NCI-H2107 treated with DMSO at 0.1 percent for 48 hours (cell line): Measurements from ENCODE around the gene FGD2.
A peak's percentile ranks its signal among the peaks of the same experiment; 100 is the strongest.
"Not testable (repeated sequence)": the region's sequence is repeated elsewhere in the genome, so short reads cannot be mapped to it uniquely, and the experiment has no call there.

Experiments used
- DNase-seq: peaks from one replicate; lab custom pipeline; 2025; ENCODE audit not compliant: unreplicated experiment; lab: John Stamatoyannopoulos, UW

The FGD2 gene

DNA sequence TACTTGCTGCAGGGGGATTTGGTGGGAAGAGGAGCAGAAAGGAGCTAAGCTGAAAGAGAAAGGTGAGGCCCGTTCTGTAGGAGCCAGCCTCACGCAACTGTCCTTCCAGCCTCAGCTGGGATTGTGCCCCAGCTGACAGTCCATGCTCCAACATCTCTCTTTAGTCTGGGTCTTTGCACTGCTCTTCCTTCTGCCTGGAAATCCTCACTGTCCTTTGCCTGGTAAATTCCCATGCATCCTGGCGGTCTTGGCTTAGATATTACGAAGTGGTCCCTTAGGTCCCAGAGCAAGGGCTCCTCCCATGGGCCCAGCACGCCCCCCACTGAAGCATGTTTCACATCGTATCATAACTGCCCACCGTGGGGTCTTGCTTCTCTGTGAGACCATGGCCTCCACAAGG, 52.2 kb downstream of the FGD2 start:
- DNase-seq: no peak

DNA sequence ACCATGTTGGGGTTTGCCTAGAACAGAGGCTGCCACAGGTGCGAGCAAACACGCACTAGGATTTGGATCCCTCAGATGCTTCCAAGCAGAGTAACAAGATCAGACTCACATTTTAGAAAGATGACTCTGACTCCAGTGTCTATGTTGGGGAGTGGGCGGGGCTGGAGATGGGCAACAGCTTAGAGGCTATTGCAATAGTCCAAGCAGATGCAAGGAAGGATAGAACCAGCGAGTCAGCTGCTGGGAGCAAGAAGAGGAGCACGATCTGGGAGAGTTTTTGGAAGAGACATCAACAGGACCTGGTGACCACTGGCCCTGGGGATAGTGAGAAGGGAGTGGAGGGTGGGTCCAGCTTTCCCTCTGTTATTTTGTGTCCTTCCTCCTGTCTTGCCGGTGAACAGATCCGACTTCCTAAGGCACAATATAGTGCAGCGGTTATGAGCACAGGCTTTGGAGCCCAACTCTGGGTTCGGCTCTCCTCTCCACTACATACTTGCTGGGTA, 52.7 kb downstream of the FGD2 start:
- DNase-seq: no peak

DNA sequence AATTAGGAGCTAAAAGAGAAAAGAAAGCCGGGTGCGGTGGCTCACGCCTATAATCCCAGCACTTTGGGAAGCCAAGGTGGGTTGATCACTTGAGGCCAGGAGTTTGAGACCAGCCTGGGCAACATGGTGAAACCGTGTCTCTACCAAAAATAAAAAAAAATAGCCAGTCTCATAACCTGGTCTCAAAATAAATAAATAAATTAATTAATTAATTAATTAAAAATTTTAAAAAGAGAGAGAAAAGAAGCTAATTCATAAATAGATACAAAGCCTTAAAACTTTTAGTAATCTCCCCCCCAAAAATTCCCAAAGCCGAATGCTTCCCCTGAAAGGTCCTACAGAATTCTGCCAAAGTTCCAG, 53.5 kb downstream of the FGD2 start:
- DNase-seq: not testable (repeated sequence)

DNA sequence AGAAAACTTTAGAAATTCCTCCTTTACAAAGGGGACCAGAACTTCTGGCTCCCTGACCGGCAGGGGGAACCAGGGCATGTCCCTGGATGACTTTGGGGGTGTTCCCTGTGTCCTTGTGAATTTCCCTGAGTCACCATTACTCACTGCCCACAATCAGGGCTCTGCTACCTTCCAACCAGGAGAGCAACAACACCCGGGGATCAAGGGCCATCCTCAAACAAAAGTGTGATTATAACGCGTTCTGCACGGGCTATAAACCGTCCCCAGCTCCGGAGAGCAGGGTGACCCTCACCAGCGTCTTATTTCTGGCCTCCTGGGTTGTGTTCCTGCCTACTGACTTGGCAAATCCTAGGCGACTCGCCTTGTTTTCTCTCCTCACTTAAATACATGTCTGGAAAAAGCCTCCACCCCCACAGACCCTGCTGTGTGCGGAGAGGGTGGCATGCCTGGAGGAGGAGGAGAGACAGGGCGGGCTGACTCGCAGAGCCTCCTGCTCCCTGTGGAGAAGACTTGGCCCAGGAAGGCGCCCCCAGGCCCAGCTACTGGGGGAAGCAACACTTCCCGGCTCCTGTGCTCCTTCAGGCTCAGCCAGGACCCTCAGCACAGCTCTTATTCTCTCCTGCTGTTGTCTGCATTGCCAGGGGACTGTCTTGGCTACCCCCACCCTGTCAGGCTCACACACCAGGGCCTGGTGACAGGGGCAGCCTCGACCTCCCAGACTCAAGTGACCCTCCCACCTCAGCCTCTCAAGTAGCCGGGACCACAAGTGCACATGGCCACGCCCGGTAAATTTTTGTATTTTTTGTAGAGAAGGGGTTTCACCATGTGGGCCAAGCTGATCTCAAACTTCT, 54.1 kb downstream of the FGD2 start:
- peak; percentile 22 for DNase-seq

DNA sequence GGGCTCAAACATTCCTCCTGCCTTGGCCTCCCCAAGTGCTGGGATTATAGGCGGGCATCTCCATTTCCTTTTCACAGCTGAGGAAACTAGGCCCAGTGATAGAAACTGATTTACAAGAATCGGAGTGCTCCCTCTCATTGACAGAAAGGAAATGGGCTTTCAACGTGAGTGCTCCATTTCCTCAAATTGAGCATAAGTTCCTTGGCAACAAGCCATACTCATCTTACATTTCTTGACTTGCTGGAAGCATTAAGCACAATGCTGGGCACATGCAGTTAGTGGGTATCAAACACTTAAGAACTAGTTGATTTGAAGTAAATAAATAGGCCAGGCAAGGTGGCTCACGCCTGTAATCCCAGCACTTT, 54.7 kb downstream of the FGD2 start:
- DNase-seq: no peak

DNA sequence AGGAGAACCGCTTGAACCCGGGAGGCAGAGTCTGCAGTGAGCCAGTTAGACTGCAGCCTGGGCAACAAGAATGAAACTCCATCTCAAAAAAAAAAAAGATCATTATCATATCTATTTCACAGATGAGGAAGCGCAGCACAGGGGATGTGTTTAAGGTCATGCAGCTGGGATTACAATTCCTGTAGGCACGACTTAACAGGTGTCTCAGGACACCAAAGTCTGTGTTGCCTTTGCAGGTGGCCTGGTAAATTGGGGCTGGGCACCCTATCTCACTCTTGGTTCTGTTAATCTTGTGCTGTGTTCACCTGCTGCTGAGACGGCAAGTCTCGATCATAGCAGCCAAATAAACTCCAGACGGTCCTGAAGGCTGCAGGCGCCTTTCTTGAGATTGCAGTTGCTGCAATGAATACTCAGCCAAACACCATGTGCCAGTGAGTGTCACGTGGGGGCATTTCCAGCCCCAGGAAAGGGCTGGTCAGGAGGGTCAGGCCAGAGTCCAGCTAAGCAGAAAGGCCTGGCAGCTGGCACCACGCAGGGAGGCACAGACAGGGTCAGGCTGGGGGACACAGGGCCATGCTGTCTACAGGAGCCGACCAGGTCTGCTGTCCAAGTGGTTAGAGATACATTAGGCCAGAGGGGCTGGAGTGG, 55.8 kb downstream of the FGD2 start:
- DNase-seq: no peak

DNA sequence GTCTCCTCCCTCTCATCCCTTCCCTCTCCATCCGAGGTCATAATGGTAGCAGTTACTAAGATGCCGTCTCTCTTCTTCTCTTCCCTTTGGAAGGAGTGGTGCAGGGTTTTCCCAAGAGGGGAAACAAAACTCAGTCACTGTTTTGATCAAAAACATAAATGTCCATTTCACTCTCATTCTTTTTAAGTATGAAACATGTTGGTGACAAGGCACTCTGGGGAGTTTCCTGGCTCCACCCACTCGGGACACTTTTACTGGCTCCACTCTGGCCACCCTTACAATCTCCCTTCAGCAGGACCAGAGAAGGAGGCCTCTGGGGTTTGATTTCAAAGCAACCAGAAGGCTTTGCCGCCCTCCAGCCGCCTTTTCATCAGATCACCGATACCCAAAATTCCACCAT, 57.0 kb downstream of the FGD2 start:
- DNase-seq: no peak

DNA sequence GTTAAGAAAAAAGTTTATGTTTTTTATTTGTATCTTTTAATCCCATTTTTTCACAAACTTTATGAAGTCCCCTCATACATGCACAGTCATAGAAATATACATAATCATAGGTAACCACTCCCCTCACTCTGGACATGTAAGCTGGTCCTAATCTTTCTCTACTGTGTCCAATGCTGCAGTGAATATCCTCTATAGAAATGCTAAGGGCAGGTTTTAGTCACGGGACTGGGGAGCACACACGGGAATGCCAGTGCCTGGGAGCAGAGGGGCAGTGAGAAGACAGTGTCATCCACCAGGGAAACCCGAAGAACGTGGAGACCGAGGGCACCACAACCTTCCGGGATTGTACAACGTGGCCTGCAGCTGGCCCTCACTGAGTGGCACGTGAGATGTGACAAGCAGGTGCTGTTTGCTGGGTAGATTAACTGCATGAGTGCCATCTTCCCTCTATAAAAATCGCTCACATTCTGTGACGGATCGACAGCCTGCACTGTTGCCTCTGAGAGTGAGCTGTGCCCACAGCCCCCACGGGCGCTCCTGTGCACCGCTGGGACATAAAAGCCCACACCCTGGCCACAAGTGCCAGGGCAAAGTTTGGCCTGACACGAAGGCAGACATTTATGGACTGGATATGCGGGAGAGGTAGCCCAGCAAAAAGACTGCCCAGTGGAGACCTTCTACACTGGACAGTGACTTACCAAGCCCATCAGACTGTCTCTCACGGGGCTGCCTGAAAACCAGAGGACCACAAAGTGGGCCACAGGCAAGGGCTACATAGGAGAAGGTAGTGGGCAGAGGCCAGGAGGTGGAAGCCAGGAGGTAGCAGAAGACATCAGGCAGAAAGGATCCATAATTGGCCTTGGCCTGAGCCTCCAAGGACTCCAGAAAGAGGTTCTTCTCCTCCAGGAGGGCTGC, 63.2 kb downstream of the FGD2 start:
- peak; percentile 23 for DNase-seq

DNA sequence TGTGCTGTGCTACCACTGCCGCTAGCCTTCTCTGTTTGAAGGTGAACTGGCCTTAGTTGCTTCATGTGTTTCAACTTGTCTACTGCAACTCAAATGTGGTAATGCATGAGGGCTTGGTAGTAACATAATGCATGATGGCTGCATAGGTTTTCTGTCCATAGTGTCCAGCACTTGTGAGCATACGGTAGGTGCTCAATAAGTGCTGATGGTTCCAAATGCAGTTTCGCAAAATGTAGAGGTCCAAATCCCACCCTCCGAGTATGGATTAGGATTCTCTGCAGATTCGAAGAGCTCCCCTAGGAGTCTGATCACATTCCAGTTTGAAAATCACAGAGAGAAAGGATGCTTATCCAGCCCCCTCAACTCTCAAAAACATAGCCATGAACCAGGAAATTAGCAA, 64.2 kb downstream of the FGD2 start:
- DNase-seq: no peak

DNA sequence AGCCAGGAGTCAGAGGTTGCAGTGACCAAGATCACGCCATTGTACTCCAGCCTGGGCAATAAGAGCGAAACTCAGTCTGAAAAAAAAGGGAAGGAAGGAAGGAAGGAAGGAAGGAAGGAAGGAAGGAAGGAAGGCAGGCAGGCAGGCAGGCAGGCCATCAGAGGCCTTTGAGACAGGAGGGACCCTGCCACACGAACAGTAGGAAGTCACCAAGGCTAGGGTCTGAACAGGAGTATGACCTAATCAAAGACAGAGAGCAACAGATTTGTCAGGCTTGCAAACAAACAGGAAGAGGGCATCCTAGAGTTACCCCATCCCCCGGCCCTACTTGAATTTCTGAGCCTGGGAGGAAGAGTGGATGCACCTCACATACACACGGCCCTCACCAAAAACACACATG, 67.1 kb downstream of the FGD2 start:
- no peak for DNase-seq

DNA sequence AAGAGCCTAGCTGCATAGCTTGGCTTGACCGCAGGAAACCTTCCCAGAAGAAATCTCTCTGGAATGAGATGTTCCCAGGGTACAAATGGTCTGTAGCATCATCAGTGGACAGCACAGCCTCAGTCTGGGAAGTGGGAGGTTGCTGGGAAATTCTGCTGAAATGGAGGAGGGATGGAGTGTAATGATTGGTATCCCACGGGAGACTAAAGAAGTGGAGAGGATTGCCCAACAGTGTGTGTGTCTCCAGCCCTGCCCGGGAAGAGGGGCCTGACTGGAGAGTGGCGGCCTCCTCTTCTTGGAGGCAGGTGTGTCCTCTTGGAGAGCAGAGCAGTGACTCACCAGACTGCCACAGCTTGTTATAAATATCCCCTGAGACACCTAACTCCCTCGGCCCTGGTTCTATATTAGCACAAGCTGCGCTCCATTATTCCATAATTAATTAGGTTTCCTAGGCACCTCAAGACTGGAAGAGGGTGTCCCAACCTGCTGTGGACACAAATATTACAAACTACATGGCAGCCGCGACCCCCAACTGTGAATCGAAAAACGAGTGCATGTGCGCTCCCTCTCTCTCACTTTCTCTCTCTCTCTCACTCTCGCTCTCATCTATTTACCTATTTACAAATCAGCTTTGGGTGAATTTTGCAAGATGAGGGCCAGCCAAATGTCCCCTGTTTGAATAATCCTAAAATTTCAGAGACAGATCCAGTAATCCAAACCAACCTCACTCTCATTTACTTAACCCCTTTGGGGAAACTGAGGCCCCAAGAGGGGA, 68.8 kb downstream of the FGD2 start:
- DNase-seq: peak; percentile 27

DNA sequence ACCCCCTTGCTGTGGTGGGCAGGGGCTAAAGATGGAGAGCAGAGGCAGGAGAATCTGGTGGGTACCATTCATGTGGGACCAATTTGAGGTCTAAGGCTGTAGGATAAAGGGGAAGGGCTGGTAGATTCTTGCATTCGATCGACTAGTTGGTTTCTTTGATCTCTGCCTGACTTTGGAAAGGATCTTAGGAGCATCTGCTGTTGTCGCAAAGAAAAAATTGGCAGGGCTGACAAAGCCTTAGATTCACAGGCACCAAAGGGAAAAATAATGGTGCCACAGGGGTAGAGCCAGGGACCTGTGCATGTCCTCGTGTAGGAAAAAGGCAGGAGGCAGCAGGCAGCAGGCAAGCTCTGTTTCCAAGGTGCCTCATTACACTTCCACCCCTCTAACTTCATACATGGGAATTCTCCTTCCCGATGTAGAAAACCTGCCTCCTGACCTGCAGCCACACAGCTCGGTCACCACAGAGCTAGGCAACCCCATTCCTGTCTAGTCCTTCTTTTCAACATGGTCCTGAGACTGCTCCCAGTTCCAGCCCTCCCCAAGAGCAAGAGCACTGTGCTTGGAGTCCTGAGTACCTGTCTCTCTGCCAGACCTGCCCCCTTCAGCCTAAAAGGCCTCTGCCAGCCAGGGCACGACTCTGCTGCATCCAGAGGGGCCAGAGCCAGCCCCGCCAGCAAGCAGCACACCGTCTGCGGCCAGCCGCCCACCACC, 71.9 kb downstream of the FGD2 start:
- DNase-seq: no peak

DNA sequence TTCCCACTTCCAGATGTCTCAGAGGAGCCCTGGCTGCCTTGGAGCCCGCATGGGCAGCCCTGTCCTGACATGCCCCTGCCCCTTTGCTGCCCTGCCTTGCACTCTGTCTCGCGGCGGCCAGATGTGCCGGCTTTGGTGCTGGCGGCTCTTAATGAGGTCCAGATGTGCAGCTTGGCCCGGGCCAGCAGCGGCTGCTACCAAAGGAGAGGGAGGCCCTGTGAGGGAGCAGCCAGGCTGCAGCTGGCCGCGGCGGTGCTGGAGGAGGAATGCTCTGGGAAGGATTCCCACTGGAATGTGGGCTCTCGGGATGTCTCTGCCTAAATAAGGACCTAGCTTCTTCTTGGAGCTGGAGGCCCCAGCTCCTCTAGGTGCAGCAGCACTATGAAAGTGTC, 72.4 kb downstream of the FGD2 start:
- DNase-seq: no peak
